ENCODE measurements around the gene JCAD.

Gene JCAD

DNA sequence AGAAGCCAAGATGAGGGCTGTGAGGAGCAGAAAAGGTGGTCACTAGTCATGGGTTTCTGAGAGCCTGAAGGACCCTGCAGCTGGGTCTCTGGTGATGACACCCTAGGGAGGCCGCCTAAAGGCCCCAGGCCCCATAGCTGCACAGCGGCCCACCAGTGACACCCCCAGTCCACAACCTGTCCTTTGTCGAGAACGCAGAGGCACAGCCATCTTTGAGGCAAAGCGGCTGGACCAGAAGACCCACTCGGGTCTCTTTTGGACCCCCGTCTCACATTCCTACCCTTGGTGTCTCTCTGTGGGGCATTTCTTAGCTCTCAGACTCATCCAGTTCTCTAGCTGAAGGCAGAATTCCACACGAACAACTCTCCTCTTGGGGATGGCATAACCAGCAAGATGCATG is 18.8 kb downstream of the JCAD start:
- Histone ChIP-seq H3K4me2 (ENCODE audit: low read length) (no peak overlapping the region), H3K9ac (no peak overlapping the region), H3K27ac (peak overlapping the region; percentile 61), H2AFZ (no peak overlapping the region), H3K4me1 (peaks cover under 1% of the 10 kb centered on the region), H3K79me2 (peaks cover 4% of the 10 kb centered on the region), H3K4me3 (ENCODE audit: low read depth, low read length) (no peak overlapping the region), H3K9me3 (ENCODE audit: control insufficient read depth, low read length) (no peaks in the 10 kb centered on the region), H3K27me3 (ENCODE audit: control insufficient read depth, insufficient read depth, low read length) (no peaks in the 10 kb centered on the region), H3K36me3 (ENCODE audit: control insufficient read depth, insufficient read depth, low read length) (no peaks in the 10 kb centered on the region)
- TF ChIP-seq, protein P1, sequence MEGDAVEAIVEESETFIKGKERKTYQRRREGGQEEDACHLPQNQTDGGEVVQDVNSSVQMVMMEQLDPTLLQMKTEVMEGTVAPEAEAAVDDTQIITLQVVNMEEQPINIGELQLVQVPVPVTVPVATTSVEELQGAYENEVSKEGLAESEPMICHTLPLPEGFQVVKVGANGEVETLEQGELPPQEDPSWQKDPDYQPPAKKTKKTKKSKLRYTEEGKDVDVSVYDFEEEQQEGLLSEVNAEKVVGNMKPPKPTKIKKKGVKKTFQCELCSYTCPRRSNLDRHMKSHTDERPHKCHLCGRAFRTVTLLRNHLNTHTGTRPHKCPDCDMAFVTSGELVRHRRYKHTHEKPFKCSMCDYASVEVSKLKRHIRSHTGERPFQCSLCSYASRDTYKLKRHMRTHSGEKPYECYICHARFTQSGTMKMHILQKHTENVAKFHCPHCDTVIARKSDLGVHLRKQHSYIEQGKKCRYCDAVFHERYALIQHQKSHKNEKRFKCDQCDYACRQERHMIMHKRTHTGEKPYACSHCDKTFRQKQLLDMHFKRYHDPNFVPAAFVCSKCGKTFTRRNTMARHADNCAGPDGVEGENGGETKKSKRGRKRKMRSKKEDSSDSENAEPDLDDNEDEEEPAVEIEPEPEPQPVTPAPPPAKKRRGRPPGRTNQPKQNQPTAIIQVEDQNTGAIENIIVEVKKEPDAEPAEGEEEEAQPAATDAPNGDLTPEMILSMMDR (IDR thresholded peaks at IDR 0.05): no peak

GRCh38 chr10:30039988-30040387 is 19.4 kb downstream of the JCAD start:
- Histone ChIP-seq H3K27ac (peak overlapping the region; percentile 61), H3K36me3 (ENCODE audit: control insufficient read depth, insufficient read depth, low read length) (no peaks in the 10 kb centered on the region), H3K4me3 (ENCODE audit: low read depth, low read length) (no peak overlapping the region), H3K4me2 (ENCODE audit: low read length) (no peak overlapping the region), H3K4me1 (no peaks in the 10 kb centered on the region), H2AFZ (no peak overlapping the region), H3K79me2 (peaks cover 4% of the 10 kb centered on the region), H3K27me3 (ENCODE audit: control insufficient read depth, insufficient read depth, low read length) (no peaks in the 10 kb centered on the region), H3K9me3 (ENCODE audit: control insufficient read depth, low read length) (no peaks in the 10 kb centered on the region), H3K9ac (no peak overlapping the region)
- TF ChIP-seq, protein P1 (IDR thresholded peaks at IDR 0.05): no peak

- no peaks in the 10 kb centered on the region for H3K27me3 ChIP-seq (ENCODE audit: control insufficient read depth, insufficient read depth, low read length)
- H3K27ac ChIP-seq: peak overlapping the region; percentile 61
Observed at GRCh38 chr10:30039567-30039966, 19.8 kb downstream of the JCAD start.

DNA sequence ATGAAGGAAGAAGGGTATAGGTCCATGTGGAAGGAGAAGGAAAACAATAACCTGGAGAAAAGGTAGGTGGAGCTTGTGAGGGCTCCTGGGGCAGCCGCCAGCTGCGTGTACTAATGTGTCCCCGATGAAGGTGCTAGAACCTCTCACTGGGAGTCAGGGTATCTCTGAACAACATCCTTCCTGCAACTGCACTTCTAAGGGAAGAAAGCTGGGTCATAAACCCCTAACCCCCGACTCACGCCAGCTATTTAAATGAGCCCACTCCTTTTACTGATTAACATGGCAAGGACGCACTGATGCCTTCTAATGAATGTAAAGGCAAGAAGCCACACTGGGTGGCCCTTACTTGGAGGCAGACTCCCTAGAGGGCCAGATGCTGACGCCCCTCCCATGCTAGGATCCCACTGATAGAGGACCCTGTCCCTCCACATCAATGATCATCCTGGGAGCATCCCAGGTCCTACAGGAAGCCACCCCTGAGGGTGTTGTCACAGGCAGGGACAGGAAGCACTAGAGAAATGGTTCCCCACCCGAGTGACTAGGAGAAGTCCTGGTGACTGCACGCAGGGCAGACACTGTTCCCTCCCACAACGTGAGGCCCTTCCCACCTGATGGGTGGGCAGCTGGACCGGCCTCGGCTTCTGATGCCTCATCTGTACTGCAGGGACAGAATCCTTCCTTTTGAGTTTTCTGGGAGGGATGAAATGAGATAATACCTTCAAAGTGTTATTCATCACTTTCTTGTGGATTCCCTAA is 20.4 kb downstream of the JCAD start:
- no peak overlapping the region for H3K27ac ChIP-seq
- H2AFZ ChIP-seq: no peak overlapping the region

More at GRCh38 chr10:30039567-30039966, 19.8 kb downstream of the JCAD start:
- Histone ChIP-seq H3K36me3 (ENCODE audit: control insufficient read depth, insufficient read depth, low read length) (no peaks in the 10 kb centered on the region), H3K79me2 (peaks cover 4% of the 10 kb centered on the region), H3K9me3 (ENCODE audit: control insufficient read depth, low read length) (no peaks in the 10 kb centered on the region), H3K9ac (no peak overlapping the region), H3K4me3 (ENCODE audit: low read depth, low read length) (no peak overlapping the region), H2AFZ (no peak overlapping the region), H3K4me2 (ENCODE audit: low read length) (no peak overlapping the region), H3K4me1 (no peaks in the 10 kb centered on the region)
- TF ChIP-seq, protein P1 (IDR thresholded peaks at IDR 0.05): no peak

More for the DNA sequence above, 20.4 kb downstream of the JCAD start:
- Histone ChIP-seq H3K79me2 (peaks cover 4% of the 10 kb centered on the region), H3K9ac (no peak overlapping the region), H3K4me3 (ENCODE audit: low read depth, low read length) (no peak overlapping the region), H3K4me1 (no peaks in the 10 kb centered on the region), H3K4me2 (ENCODE audit: low read length) (no peak overlapping the region), H3K36me3 (ENCODE audit: control insufficient read depth, insufficient read depth, low read length) (no peaks in the 10 kb centered on the region), H3K27me3 (ENCODE audit: control insufficient read depth, insufficient read depth, low read length) (no peaks in the 10 kb centered on the region), H3K9me3 (ENCODE audit: control insufficient read depth, low read length) (no peaks in the 10 kb centered on the region)
- TF ChIP-seq, protein P1 (IDR thresholded peaks at IDR 0.05): no peak

Data from parathyroid adenoma (tissue), 2 donors.